Measurements from ENCODE around the gene TLL1.

DNA sequence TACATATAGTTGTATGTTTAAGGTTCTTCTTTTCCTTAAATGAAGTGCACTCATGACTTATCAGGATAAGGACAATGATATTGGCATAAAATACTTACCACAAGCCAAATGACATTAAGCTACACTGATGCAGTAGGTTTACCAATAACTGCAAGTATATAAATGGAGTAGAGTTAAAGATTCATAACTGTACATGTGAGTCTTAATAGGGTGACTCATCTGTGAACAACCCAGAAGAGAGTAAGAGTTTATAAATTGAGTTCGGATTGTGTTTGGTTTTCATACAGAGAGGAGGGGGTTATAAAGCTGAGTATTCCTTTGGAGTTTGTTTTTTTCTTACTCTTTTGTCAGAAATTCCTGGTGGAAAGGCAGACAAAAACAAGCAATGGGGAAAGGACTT, 144.8 kb downstream of the TLL1 start:
- TF ChIP-seq CTCF (IDR thresholded peaks at IDR 0.05; ENCODE audit: low read depth, low read length) (no peak), EZH2phosphoT487 (IDR thresholded peaks at IDR 0.05; ENCODE audit: low read depth) (no peak)
